ENCODE measurements around the gene CD48.
"Not testable (repeated sequence)": the region's sequence is repeated elsewhere in the genome, so short reads cannot be mapped to it uniquely, and the experiment has no call there.

Gene CD48

DNA sequence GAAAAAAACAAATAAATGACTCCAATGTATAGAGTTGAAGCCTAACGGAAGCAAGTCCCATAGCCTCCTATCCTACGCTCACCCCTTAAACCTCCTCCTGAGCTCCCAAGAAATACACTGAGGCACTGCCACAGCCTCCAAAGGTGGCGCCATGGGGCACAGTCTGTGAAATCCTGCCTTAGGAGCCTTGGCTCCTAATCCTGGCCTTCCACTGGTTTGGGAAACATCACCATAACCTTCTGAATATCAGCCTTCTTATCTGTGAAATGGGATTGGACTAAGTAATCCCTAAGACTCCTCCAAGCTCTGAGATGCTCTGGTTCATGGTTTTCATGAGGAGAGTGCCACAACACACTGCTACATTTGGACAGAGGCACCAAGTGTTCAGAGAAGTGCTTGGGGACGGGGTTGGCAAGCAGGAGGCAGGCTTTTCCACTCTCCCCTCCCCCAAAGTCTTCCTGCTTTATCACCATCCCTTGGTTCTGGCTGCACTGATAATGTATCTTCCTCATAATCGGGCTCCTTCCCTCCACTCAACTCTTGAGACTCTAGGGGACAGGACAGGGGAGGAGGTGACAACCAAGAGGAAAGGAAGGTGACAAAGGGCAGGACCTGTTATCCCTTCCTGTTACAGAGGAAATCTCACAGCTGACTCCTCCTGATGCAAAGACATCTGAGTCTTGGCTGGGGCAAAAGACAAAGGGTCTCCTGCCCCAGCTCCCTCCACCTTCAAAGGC lies 30.2 kb upstream of the CD48 start:
- no peak for DNase-seq

GRCh38 chr1:160741092-160741501 lies 29.5 kb upstream of the CD48 start:
- no peak for DNase-seq

DNA sequence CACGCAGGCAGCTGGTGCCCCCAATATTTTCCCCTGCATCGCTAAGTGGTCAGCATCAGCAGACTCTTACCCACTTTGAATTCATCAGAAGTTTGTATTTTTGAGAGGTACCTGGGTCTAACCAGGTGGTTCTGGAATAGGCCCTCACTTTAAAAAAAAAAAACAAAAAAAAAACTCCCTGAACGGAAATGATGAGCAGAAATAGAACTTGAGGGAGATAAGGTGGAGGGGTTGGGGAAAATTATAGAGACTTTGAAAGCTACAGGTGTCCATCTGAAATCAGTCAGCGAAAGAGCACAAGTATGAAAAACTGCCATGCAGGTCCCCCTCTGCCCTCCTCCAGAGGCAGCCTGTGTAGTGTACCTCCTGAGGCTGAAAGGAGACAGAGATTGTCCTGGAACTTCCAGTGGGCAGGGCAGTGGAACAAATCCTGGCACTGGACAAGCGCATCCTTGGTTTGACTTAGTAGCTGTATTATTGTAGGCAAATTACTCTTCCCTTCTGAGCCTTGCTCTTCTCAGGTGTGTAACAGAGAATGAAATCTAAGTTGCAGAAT lies 28.6 kb upstream of the CD48 start:
- no peak for DNase-seq

DNA sequence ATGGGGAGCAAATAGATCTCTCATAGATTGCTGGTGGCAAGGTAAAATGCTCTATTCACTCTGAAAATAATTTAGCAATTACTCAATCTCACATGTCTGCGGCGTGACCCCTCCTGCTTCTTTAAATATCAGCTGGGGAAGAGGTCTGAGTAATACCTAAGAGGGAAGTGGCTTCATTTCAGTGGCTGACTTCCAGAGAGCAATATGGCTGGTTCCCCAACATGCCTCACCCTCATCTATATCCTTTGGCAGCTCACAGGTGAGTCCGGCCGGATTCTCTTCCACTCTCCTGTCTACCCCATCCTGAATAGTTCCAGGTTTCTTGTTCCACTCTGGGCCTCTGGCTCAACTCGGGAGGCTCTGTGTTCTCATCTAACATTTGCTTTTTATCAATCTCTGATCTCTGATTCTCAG lies 27.5 kb upstream of the CD48 start, which contains the start of gene SLAMF7:
Gene SLAMF7, plus strand, starts transcription at position 150 of the 414 bp plus-strand sequence. Its CDS starts 55 bp downstream, at position 205.
- peak; percentile 28 for DNase-seq

GRCh38 chr1:160738271-160738670 lies 26.6 kb upstream of the CD48 start:
- no peak for DNase-seq

- no peak for DNase-seq
These were observed 22.7 kb upstream of the CD48 start for GRCh38 chr1:160734301-160734700.

- DNase-seq: no peak
These were observed 22.3 kb upstream of the CD48 start for GRCh38 chr1:160733898-160734297.

- DNase-seq: no peak
These were observed 20.4 kb upstream of the CD48 start for GRCh38 chr1:160731990-160732389.

- DNase-seq: not testable (repeated sequence)
These were observed 19.9 kb upstream of the CD48 start for GRCh38 chr1:160731564-160731963.

DNA sequence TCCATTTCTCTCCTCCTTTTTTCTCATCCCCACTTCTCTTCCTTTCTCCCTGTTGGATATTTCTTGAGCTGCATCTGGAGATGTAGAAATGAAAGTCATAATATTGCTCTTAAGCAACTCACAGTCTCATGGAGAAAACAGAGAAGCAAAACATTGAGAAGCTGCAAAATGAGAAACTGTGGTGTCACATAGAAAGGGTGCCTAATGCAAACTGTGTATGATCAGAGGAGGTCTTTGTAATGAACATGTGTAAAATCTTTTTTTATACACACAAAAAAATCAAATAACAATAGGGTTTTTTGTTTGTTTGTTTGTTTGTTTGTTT lies 15.7 kb upstream of the CD48 start:
- DNase-seq: no peak

GRCh38 chr1:160726498-160727315 lies 15.1 kb upstream of the CD48 start:
- peak; percentile 61 for DNase-seq

DNA sequence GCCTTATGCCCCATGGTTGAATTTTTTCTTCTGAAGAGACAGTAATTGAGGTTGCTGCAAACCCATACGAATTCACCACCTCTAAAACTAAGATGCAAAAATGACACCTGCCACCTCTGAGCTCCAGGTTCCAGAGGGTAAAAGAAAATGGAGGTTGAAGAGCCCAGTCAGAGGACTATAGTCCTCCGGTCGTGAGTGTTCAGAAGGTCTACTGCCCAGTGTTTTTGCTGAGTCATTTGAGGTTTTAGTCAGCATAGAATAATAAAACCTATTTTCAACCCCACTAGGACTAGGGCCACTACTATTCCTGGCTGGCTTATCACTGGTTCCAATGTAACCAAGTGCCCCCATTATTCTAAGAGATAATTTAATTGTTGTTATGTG lies 14.5 kb upstream of the CD48 start:
- no peak for DNase-seq

DNA sequence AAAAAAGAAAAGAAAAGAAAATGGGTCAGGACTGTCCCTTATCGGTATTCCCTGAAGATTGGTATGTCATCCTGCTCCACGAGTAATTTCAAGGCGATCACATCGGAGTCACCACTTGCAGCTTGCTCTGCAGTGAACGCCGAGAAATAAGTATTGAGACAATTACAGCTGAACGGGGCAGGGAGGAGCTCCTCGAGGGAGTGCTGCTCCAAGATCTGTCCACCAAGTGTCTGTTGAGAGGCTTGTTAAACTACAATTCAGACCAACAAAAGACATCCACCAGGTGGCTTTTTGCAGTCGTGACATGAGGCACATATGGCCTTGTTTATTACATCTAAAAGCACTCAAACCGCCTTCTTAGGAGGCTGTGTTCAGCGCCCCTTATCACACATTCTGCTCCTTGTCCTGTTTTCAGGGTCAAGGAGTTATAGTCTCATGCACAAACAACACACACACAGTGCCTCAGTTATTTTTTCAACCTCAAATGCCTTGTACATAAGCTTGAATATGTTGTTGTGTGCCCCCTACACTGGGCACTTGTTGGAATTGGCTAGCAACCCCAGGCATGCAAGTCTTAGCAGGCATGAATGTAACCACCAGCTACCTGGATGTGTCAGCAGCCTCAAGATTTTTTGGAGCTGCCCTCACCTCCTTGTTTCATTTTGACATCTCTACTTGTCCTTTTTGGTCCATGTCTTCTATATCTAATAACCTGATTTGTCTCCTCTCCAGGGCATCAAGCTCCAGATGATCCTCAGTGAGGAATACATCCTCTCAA lies 13.0 kb upstream of the CD48 start:
- DNase-seq: no peak

DNA sequence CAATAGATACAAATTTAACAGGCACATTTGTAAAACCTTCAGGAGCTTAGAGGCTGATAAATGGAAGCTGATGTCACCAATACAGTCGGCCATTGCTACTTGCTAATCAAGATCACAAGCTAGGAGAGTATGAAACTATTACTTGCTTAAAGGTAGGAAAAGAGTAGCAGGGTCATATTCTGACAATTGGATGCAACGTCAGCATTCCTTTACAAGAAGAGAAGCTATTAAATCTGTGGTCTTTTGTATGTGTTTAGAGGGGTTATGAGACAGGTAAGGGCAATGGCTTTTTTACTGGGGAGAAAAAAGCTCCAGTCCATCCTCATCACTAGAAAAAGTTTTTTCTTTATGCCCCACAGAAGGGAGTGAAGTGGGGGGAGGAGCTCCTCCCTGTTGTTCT lies 11.7 kb upstream of the CD48 start:
- DNase-seq: no peak

- no peak for DNase-seq
These were observed 11.1 kb upstream of the CD48 start for GRCh38 chr1:160722726-160723125.

DNA sequence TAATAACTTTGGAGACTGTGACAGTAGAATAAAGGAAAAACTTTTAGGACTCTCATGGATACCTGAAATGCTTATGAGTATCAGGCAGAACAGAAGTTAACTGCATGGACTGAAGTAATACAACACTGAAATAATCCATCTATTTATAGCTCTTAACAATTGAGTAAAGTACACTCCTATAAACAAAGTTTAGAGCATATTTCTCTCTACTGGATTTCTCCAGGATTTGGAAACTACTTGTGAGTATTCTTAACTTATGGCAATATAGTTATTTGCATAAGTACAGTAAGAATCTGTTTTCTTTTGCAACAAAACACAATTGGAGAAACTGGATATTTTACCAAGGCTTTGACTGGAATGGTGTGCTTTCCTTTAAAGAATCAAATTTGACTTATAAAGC lies 9.9 kb upstream of the CD48 start:
- DNase-seq: no peak

GRCh38 chr1:160720356-160721085 lies 8.9 kb upstream of the CD48 start:
- no peak for DNase-seq

GRCh38 chr1:160718210-160718609 lies 6.6 kb upstream of the CD48 start:
- DNase-seq: no peak

DNA sequence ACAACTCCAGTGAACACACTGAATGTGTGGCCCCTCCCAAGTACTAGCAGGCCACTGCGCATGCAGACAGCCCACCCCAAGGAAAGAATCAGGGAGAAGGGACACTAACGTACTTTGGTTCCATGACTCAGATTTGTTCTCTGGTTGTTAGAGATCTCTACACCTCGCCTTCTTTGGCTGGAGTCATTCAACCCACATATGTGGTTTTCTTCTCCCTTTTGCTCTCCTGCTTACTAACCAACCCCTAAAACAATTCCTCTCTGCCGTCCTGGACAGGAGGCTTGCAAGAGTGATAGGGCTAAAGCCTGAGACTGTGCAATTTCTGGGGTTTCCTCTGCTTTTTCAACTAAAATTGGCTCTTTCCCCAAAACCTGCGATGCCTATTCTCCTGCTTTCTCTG lies 5.7 kb upstream of the CD48 start:
- DNase-seq: no peak

GRCh38 chr1:160716013-160716412 lies 4.4 kb upstream of the CD48 start:
- DNase-seq: no peak

DNA sequence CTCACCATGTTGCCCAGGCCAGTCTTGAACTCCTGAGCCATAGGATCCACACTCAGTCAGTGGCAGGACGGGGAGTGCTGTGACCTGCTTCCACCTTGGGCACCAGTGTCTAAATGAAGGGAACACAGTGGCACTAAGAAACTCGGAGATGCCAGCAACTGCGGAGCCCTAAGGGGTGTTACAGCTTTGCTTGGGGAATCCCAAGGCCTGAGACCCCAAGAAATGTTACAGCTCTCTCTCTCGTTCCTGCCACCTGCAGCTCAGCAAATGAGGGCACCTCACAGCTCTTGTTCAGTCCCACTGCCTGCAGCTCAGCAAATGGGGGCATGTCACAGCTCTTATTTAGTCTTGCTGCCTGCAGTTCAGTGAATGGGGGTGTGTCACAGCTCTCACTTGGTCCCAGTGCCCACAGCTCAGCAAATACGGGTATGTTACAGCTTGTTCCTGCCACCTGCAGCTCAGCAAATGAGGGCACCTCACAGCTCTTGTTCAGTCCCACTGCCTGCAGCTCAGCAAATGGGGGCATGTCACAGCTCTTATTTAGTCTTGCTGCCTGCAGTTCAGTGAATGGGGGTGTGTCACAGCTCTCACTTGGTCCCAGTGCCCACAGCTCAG lies 2.5 kb upstream of the CD48 start:
- DNase-seq: not testable (repeated sequence)

DNA sequence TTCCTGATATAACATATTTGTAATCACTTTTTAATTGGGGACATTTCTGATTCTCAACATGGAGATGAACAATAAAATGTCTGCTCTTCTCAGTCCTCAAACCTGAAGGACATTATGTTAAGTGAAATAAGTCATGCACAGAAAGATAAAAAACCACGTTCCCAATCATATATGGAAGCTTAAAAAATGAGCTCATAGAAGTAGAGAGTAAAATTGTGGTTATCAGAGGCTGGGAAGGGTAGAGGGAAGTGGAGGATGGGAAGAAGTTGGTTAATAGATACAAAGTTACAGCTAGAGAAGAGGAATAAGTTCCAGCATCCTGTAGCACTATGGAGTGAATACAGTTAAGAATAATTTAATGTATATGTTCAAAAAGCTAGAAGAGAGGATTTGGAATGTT lies 1.5 kb upstream of the CD48 start:
- no peak for DNase-seq

Measured in activated naive CD4-positive, alpha-beta T cell treated with Interleukin-2 at 50 U/mL for 16 hours (primary cell).